ENCODE measurements around the gene ZNF865.

Gene ZNF865

DNA sequence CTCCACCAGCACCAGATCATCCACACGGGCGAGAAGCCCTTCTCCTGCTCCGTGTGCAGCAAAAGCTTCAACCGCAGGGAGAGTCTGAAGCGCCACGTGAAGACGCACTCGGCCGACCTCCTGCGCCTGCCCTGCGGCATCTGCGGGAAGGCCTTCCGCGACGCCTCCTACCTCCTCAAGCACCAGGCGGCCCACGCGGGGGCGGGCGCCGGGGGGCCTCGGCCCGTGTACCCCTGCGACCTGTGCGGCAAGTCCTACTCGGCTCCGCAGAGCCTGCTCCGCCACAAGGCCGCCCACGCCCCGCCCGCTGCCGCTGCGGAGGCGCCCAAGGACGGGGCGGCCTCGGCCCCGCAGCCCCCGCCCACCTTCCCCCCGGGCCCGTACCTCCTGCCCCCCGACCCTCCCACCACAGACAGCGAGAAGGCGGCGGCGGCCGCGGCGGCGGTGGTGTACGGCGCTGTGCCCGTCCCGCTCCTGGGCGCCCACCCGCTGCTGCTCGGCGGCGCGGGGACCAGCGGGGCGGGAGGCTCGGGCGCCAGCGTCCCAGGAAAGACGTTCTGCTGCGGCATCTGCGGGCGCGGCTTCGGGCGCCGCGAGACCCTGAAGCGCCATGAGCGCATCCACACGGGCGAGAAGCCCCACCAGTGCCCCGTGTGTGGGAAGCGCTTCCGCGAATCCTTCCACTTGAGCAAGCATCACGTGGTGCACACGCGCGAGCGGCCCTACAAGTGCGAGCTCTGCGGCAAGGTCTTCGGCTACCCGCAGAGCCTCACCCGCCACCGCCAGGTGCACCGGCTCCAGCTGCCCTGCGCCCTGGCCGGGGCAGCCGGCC lies 9.5 kb downstream of the ZNF865 start:
- no peak for DNase-seq (ENCODE audit: low read depth in 1 of 2, low spot score in 1 of 2)
- no peak for TF ChIP-seq JUND (IDR thresholded peaks at IDR 0.05; ENCODE audit: low read depth)
- in situ Hi-C loops (cut with HindIII; ENCODE audit: low pct_unique_long_range_greater_than_20kb, low sequenced_read_pairs) = no loop called here

DNA sequence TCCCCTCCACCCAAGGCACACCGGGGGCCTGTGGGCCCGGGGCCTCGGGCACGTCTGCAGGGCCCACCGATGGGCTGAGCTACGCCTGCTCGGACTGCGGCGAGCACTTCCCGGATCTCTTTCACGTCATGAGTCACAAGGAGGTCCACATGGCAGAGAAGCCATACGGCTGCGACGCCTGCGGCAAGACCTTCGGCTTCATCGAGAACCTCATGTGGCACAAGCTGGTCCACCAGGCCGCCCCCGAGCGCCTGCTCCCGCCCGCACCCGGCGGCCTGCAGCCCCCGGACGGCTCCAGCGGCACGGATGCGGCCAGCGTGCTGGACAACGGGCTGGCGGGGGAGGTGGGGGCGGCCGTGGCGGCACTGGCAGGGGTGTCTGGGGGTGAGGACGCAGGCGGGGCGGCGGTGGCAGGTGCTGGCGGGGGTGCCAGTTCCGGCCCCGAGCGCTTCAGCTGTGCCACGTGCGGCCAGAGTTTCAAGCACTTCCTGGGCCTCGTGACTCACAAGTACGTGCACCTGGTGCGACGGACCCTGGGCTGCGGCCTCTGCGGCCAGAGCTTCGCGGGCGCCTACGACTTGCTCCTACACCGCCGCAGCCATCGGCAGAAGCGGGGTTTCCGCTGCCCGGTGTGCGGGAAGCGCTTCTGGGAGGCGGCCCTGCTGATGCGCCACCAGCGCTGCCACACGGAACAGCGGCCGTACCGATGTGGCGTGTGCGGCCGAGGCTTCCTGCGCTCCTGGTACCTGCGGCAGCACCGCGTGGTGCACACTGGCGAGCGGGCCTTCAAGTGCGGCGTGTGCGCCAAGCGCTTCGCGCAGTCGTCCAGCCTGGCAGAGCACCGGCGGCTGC lies 10.3 kb downstream of the ZNF865 start:
- no peak for DNase-seq (ENCODE audit: low read depth in 1 of 2, low spot score in 1 of 2)
- in situ Hi-C loops (cut with HindIII; ENCODE audit: low pct_unique_long_range_greater_than_20kb, low sequenced_read_pairs) = no loop called here
- no peak for TF ChIP-seq JUND (IDR thresholded peaks at IDR 0.05; ENCODE audit: low read depth)

DNA sequence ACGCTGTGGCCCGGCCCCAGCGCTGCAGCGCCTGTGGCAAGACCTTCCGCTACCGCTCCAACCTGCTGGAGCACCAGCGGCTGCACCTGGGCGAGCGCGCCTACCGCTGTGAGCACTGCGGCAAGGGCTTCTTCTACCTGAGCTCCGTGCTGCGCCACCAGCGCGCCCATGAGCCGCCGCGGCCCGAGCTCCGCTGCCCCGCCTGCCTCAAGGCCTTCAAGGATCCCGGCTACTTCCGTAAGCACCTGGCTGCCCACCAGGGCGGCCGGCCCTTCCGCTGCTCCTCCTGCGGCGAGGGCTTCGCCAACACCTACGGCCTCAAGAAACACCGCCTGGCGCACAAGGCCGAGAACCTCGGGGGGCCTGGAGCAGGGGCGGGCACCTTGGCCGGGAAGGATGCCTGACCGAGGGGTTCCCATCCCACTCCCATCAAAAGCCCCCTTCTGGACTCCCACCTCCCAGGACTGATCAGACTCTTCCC lies 11.0 kb downstream of the ZNF865 start:
- DNase-seq (ENCODE audit: low read depth in 1 of 2, low spot score in 1 of 2) = no peak
- in situ Hi-C loops (cut with HindIII; ENCODE audit: low pct_unique_long_range_greater_than_20kb, low sequenced_read_pairs) = no loop called here
- TF ChIP-seq JUND (IDR thresholded peaks at IDR 0.05; ENCODE audit: low read depth) = no peak

DNA sequence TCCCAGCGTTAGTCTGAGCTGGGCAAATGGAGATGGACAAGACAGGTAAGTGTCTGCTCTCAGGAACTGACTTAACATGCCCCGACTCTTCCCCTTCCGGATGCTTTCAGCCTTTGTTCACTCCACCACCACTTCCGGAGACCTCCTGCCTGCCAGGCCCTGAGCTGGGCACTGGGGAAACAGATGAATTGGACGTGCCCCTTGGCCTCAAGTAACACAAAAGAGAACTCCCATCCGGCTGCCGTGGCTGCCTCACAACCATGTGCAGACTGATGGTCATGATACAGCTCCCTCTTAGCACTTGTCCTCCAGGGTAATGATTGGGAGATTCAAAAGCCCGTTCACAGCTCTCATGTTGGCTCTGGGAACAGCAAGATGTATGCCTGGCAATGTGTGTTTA lies 12.0 kb downstream of the ZNF865 start:
- in situ Hi-C loops (cut with HindIII; ENCODE audit: low pct_unique_long_range_greater_than_20kb, low sequenced_read_pairs) = no loop called here

DNA sequence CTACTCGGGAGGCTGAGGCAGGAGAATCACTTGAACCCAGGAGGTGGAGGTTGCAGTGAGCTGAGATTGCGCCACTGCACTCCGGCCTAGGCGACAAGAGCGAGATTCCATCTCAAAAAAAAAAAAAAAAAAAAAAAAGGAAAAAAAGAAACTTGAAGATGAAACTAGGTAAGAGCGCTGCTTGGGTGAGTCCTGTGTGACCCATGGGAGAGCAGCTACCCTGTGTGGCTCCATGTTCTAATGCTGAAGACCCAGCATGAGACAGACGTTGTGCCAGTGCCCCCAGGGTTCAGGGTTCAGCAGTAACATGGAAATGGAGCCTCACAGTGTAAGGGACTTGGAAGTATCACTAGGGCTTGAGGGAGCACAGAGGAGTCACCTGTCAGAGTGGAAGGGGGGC lies 13.0 kb downstream of the ZNF865 start:
- DNase-seq (ENCODE audit: low read depth in 1 of 2, low spot score in 1 of 2) = no peak
- TF ChIP-seq JUND (IDR thresholded peaks at IDR 0.05; ENCODE audit: low read depth) = no peak
- in situ Hi-C loops (cut with HindIII; ENCODE audit: low pct_unique_long_range_greater_than_20kb, low sequenced_read_pairs) = no loop called here

More for the DNA sequence above, 12.0 kb downstream of the ZNF865 start:
- no peak for DNase-seq (ENCODE audit: low read depth in 1 of 2, low spot score in 1 of 2)
- TF ChIP-seq JUND (IDR thresholded peaks at IDR 0.05; ENCODE audit: low read depth) = no peak

DNA sequence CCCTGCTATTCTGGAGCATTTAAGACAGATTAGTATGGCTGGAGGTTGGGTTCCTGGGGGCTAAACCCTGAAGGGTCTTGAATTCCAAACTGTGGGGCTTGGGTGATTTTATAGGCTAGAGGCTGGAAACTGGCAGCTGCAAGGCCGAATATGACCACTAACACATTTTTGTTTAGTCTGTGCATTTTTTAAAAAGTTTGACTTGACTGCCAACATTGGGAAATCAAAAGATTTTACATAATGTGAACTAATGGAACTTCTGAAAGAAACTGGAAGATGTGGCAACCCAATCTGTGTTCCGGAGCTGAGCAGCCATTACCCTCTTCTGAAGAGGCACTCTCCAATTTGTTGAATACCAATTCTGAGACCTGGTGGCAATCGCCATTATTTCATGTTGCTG lies 13.8 kb downstream of the ZNF865 start:
- TF ChIP-seq JUND (IDR thresholded peaks at IDR 0.05; ENCODE audit: low read depth) = no peak
- in situ Hi-C loops (cut with HindIII; ENCODE audit: low pct_unique_long_range_greater_than_20kb, low sequenced_read_pairs) = no loop called here
- no peak for DNase-seq (ENCODE audit: low read depth in 1 of 2, low spot score in 1 of 2)

DNA sequence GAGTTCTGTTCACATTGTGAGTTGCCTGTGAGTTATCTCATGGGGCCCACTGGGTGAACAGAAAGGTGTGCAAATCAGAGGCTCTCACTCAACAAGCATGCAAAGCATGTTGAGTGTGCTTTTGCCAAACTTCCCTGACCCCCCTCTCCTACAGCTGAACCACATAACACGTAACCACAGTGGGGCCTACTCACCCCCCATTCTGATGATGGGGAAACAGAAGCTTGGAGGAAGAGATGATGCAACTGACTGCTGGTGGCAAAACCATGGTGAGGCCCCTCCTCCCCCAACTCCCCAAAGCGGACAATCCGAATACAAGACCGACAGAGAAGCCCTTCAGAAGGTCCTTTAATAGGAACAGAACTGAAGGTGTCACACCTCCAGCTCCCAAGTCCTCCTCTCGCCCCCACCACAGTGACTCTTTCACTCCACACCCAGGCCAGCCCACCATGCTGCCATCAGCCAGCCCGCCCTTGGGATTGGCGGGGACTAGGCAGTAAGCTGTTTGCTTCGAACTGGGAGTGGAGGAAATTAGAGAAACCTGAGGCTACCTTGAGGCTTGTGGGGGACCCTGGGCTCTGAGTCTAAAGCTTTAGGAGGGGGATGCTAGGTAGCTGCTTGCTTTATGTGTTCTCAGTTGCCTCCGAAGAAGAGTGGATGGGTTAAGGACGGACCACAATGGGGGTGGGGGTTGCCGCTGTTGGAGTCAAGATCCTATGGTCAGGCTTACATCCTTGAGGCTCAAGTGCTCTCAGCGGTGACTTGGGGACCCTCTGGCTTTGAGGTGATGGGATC lies 15.2 kb downstream of the ZNF865 start:
- in situ Hi-C loops (cut with HindIII; ENCODE audit: low pct_unique_long_range_greater_than_20kb, low sequenced_read_pairs) = no loop called here
- no peak for DNase-seq (ENCODE audit: low read depth in 1 of 2, low spot score in 1 of 2)
- no peak for TF ChIP-seq JUND (IDR thresholded peaks at IDR 0.05; ENCODE audit: low read depth)

DNA sequence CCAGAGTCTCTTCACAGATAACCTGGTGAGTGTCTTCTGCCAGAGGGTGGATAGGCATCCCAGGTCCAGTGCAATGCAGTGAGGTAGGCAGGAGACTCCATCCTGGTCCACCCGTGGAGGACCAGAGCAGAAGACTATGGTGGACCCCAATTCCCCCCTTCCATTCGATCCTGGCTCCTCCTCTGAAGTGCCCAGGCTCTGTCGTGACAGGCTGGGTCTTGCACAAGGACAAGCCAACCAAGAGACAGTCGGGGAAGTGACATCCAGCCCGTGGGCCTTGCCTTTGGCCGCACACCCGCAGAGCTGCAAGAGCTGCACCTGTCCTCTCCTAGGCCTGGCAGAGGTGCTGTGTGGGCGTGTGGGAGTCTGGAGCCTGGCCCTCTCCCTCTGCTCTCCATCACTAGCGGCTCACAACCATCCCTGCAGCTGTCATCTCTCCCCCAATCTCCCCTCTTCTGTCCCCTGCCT lies 15.8 kb downstream of the ZNF865 start:
- in situ Hi-C loops (cut with HindIII; ENCODE audit: low pct_unique_long_range_greater_than_20kb, low sequenced_read_pairs) = no loop called here
- DNase-seq (ENCODE audit: low read depth in 1 of 2, low spot score in 1 of 2) = no peak
- no peak for TF ChIP-seq JUND (IDR thresholded peaks at IDR 0.05; ENCODE audit: low read depth)

DNA sequence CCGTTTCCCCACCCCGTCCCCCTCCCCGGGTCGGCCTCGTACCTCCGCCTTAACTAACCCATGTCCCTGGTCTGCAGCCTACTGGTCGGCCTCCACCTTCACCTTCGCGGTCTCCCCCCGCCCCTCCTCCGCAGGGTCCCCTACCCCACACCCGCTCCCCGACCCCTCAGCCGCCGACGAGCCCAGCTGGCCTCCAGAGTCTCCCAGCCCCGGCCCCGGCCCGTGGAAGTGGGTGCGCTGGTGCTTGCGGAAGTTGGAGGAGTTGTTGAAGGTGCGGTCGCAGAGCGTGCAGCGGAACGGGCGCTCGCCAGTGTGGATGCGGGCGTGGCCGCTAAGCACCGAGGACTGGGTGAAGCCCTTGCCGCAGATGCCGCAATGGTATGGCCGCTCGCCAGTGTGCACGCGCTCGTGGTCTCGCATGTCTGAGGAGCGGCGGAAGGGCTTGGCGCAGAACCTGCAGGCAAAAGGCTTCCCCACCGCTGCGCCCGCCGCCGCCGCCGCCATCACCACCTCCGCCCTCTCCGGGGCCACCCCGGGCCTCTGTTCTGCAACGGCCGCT lies 16.3 kb downstream of the ZNF865 start:
- in situ Hi-C loops (cut with HindIII; ENCODE audit: low pct_unique_long_range_greater_than_20kb, low sequenced_read_pairs) = no loop called here
- no peak for TF ChIP-seq JUND (IDR thresholded peaks at IDR 0.05; ENCODE audit: low read depth)
- no peak for DNase-seq (ENCODE audit: low read depth in 1 of 2, low spot score in 1 of 2)

DNA sequence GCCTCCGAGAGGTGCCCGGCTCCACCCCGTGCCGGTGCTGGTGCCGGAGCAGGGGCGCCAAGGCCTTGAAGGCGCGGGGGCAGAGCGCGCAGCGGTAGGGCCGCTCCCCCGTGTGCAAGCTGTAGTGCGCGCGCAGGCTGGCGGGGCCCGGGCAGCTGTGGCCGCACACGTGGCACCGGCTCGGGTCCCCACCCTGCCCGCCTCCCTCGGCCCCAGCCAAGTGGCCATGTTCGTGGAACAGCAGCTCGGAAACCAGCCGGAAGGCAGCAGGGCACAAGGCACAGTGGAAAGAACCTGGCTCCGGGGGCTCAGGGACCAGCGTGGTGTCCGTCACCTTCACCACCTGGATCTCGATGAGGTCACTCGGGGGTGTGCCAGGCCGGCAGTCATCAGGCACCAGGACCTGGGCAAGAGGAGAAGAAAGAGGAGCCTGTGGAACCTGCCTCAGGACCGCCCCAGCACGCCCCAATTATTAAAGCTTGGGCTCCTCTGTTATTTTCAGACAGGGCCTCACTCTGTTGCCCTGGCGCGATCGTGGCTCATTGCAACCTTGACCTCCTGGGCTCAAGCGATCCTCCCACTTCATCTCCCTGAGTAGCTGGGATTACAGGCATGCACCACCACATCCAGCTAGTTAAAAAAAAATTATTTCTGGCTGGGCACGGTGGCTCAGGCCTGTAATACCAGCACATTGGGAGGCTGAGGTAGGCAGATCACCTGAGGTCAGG lies 17.0 kb downstream of the ZNF865 start:
- in situ Hi-C loops (cut with HindIII; ENCODE audit: low pct_unique_long_range_greater_than_20kb, low sequenced_read_pairs) = no loop called here
- no peak for TF ChIP-seq JUND (IDR thresholded peaks at IDR 0.05; ENCODE audit: low read depth)
- DNase-seq (ENCODE audit: low read depth in 1 of 2, low spot score in 1 of 2) = no peak

DNA sequence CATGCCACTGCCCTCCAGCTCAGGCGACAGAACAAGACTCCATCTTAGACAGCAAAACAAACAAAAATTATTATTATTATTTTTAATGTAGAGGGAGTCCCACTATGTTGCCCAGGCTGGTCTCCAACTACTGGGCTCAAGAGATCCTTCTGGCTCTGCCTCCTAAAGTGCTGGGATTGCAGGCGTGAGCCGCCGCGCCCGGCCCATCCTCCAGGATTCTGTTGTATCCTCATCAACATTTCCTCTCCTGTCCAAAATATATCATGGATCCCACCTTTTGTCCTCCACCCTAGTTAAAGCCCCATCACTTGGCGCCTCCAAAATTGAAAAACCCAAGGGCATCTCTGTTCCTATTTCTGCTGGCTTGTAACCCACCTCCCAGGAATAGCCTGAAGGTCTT lies 17.7 kb downstream of the ZNF865 start:
- TF ChIP-seq JUND (IDR thresholded peaks at IDR 0.05; ENCODE audit: low read depth) = no peak
- no peak for DNase-seq (ENCODE audit: low read depth in 1 of 2, low spot score in 1 of 2)
- in situ Hi-C loops (cut with HindIII; ENCODE audit: low pct_unique_long_range_greater_than_20kb, low sequenced_read_pairs) = no loop called here
